Heart left ventricle (tissue), 16 donors: ENCODE measurements around the gene HK3. TPM values are rescaled to one million over a fixed set of nuclear protein-coding genes. Genes with fewer than 3 reads are reported as not detected.

Source experiments
- ATAC-seq, 4 donors: fragments of 200-7000 bp; cut with Tn5 transposase; one replicate each; pipeline ENCODE4 v1.9.1; 2020 to 2022; ENCODE audit warnings: moderate library complexity in 4 of 4, mild to moderate bottlenecking in 3 of 4, moderate number of reproducible peaks in 1 of 4
- DNase-seq, 5 donors: peaks; one replicate each; pipeline ENCODE4 v3.0.0-alpha.2; 2020
- H3K27ac ChIP-seq, 12 donors: fragments of 200-600 bp; sonication (generic) in 4 of 12; one replicate each; pipeline versions ENCODE4 v1.5.0 to v1.8.0; 2016 to 2022; ENCODE audit warnings: mild to moderate bottlenecking in 2 of 12
- H3K27me3 ChIP-seq, 9 donors: fragments of 200-600 bp; sonication (generic) in 2 of 9; one replicate each; pipeline versions ENCODE4 v1.5.1 to v1.8.0; 2016 to 2022; ENCODE audit warnings: mild to moderate bottlenecking in 3 of 9
- H3K36me3 ChIP-seq, 9 donors: fragments of 200-600 bp; sonication (generic) in 2 of 9; one replicate each; pipeline versions ENCODE4 v1.5.0 to v1.8.0; 2018 to 2022; ENCODE audit warnings: mild to moderate bottlenecking in 2 of 9
- H3K4me1 ChIP-seq, 12 donors: fragments of 200-600 bp; sonication (generic) in 4 of 12; one replicate each; pipeline versions ENCODE4 v1.5.0 to v1.8.0; 2016 to 2022; ENCODE audit warnings: mild to moderate bottlenecking in 3 of 12
- H3K4me3 ChIP-seq, 12 donors: fragments of 200-600 bp; sonication (generic) in 4 of 12; one replicate each; pipeline versions ENCODE4 v1.5.0 to v1.8.0; 2017 to 2022; ENCODE audit warnings: mild to moderate bottlenecking in 9 of 12, moderate library complexity in 4 of 12
- H3K9me3 ChIP-seq, 12 donors: fragments of 200-600 bp; sonication (generic) in 4 of 12; one replicate each; pipeline versions ENCODE4 v1.5.0 to v1.8.0; 2016 to 2022; ENCODE audit warnings: mild to moderate bottlenecking in 1 of 12
- POLR2A ChIP-seq, 2 donors: fragments of 450-650 bp; IDR thresholded peaks; one replicate each; pipeline ENCODE4 v1.6.1; 2017; ENCODE audit warnings: antibody characterized with exemption in 2 of 2, mild to moderate bottlenecking in 2 of 2, moderate library complexity in 2 of 2
- WGBS, 4 donors: extraction: QIAGEN DNeasy Blood & Tissue Kit in 2 of 4; methylation state at CpG; one replicate each; pipeline versions ENCODE4 v1.1.5 to v1.1.7; 2013 to 2018; 5-methylcytosine and 5-hydroxymethylcytosine counted together
- intact Hi-C, 10 donors: fragments of 100-400 bp; cut with DNase I; formaldehyde crosslinking; loops; one replicate each; pipeline versions ENCODE4 v1.11.1 to v1.14.2; 2022
- polyA plus RNA-seq, 2 donors: library from polyadenylated mRNA; stranded (reverse); fragments of 200-250 nt; gene quantifications; one replicate each; pipeline ENCODE4 v1.2.3, GENCODE V29; 2013
- total RNA-seq, 9 donors: library from RNA; depleted of rRNA in 2 of 9; stranded (reverse); fragments of >200 nt in 2 of 9; fragmentation: NEBNext Ultra II Directional in 3 of 9; extraction: Animal tissue kit (Norgen Biotek cat#: 25700) in 3 of 9; gene quantifications; one replicate each; pipeline versions ENCODE4 v1.1.0 to v1.2.4, GENCODE V29; 2016 to 2023
- TF ChIP-seq, protein P1 (sequence below), 12 donors: fragments of 200-600 bp; sonication (generic) in 4 of 12; IDR thresholded peaks; one replicate each; pipeline versions ENCODE4 v1.5.0 to v1.8.0; 2018 to 2022; ENCODE audit warnings: antibody characterized with exemption in 12 of 12, mild to moderate bottlenecking in 5 of 12
- donor health status: ischemic (EF 13 %, LVEDD 7.1; RV severe dilation, severe dysfunction).
- donor health status: healthy with polysubstance abuse.
- donor health status: DM: no; HTN: yes; CAD: no.
- donor health status: DM: no; HTN: no; CAD: no.
- donor health status: ischemic (EF 25% LVEDD 6.9; RV normal size, moderate dysfunction).
- donor health status: ischemic (EF 25% LVEDD 5.7; RV mildly dilated, moderate dysfunction).
- donor health status: healthy.
- donor health status: DM: yes; HTN: yes; CAD: no.
- donor health status: ischemic (EF 35%, LVEDD 5.7; RV mildly dilated, moderate dysfunction).
- donor health status: nonischemic (EF 11% LVEDD 7.7; RV severe dilation, severe dysfunction).
- donor health status: DM: yes; HTN: yes; CAD: no.
- donor health status: PGD.
- donor health status: ischemic (EF 29% LVEDD 5.4; RV normal size, mild dysfunction).
- donor health status: nonischemic (EF 23%, LVEDD 6.1; RV moderate dilation, normal function).

Gene HK3
- total and polyA plus RNA-seq, 11 donors: 0.46 to 44.0 (median 2.5) TPM

DNA sequence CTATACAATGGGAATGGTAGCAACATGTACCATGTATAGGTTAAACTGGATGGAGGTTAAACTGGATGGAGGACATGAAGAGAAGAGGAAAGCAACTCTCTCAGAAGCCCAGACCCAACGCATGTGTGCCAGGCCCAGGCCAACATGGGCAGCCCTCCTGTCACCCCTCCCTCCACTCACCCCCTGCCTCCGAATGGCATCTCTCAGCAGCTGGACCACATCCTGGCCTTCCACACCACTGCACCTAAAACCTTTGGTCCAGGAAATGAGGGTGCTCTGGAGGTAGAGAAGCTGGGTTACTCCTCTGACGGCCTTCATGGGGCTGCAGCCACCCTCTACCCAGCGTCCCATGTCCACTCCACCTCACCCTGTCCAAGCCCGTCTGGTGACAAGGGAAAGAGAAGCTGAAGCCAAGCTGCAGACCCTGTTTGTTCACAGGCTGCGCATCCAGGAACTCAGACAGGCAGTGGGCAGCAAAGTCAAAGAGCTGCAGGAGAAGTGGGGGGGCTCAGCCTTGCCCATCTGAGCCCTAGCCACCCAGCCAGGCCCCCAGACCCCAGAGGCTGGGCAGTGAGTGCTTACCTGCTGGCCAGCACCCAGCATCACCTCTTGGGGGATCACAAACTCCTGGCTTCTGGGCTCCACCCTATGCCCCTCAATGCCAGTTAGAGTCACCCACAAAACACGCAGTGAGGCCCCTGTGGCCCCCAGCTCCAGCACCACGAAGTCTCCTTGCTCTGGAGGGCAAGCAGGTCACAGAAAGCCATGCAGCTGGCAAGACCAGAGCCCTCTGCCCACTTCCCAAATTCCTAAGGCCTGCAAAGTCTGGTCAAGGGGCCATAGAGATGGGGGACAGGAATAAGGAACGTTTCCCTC, 8.5 kb downstream of the HK3 start:
- Histone ChIP-seq H3K36me3 (peaks cover 0 to 46% (median 0%) of the 10 kb centered on the region in 9 donors), H3K27ac (no peak overlapping the region), H3K27me3 (peaks cover 0 to 9% (median 0%) of the 10 kb centered on the region in 9 donors), H3K4me3 (no peak overlapping the region), H3K4me1 (peaks cover 0 to 22% (median 0%) of the 10 kb centered on the region in 12 donors), H3K9me3 (no peaks in the 10 kb centered on the region)
- peak in 1 of 5 donors; percentile 16 for DNase-seq
- no peak for ATAC-seq
- TF ChIP-seq, protein P1, sequence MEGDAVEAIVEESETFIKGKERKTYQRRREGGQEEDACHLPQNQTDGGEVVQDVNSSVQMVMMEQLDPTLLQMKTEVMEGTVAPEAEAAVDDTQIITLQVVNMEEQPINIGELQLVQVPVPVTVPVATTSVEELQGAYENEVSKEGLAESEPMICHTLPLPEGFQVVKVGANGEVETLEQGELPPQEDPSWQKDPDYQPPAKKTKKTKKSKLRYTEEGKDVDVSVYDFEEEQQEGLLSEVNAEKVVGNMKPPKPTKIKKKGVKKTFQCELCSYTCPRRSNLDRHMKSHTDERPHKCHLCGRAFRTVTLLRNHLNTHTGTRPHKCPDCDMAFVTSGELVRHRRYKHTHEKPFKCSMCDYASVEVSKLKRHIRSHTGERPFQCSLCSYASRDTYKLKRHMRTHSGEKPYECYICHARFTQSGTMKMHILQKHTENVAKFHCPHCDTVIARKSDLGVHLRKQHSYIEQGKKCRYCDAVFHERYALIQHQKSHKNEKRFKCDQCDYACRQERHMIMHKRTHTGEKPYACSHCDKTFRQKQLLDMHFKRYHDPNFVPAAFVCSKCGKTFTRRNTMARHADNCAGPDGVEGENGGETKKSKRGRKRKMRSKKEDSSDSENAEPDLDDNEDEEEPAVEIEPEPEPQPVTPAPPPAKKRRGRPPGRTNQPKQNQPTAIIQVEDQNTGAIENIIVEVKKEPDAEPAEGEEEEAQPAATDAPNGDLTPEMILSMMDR (IDR thresholded peaks at IDR 0.05): no peak
- TF ChIP-seq POLR2A (IDR thresholded peaks at IDR 0.05): no peak
- 77 to 83% (median 80%) methylated on average over 6 to 9 of the region's 9 CpGs for WGBS, 4 donors
- intact Hi-C loops: no loop called here

DNA sequence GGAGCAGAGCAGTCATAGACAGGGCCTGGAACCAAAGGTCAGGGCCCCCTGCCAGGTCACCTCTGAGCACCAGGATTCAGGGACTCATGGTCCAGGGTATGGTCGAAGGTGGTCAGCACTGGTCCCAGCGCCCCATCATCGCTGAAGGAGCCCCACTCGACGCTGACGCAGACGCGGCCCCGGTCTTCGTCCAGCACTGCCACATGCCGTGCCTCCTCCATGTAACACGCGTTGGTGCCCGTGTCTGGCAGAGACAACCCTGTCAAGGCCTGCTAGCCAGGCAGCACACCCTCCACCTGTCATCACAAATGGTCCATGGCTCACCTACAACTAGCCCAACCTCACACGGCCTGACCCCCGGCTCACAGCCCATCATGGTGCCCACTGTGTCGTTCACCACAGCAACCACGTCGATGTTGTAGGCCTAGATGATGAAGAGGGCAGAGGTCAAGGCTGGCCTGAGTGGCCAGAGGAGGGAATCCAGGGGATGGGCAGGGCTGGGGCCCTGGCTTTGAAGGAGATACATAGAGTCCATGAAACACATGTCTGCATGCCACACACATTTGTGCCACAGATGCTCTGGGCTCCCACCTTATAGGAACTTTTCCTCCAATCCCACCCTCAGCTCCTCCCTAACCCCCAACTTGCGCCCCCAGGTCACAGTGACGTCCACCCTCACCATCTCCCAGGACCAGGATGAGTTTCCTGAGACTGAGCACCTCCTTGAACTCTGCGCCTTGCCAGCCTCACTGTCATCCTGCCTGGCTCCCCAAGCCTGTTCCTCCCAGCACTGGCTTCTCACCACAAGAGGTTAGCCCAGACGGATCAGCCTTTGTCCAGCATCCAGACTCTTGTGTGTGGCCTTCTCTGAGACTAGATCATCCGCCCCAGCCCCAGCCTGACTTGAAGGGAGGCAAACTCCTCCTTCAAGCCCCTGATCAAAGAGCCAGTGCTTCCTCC, 9.5 kb downstream of the HK3 start:
- peaks cover 0 to 11% (median 0%) of the 10 kb centered on the region in 12 donors for H3K4me1 ChIP-seq
- H3K27me3 ChIP-seq: peaks cover 0 to 9% (median 0%) of the 10 kb centered on the region in 9 donors
- no peak overlapping the region for H3K4me3 ChIP-seq
- peaks cover 0 to 46% (median 0%) of the 10 kb centered on the region in 9 donors for H3K36me3 ChIP-seq
- no peaks in the 10 kb centered on the region for H3K9me3 ChIP-seq
- TF ChIP-seq, protein P1 (IDR thresholded peaks at IDR 0.05): no peak
- TF ChIP-seq POLR2A (IDR thresholded peaks at IDR 0.05): no peak
- DNase-seq (peak in 1 of 5 donors; percentile 9), ATAC-seq (no peak)
- intact Hi-C loops: no loop called here
- 91 to 97% (median 92%) methylated on average over 24 of the region's 24 CpGs for WGBS, 4 donors
- H3K27ac ChIP-seq: no peak overlapping the region

DNA sequence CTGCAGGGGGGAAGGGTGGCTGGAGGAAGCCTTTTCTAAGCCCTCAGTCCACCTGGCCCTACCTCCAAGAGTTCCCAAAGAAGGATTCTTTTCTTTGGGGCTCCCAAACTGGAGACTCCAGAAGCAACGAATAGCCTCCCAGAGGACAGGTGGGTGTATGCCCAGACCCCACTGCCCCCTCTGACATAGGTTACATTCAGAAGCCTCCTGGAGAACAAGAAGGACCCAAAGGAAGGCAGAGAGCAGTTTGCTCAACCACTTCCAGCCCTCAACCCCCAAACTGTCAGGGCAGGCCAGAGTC, 10.3 kb downstream of the HK3 start:
- H3K4me3 ChIP-seq: no peak overlapping the region
- H3K27ac ChIP-seq: no peak overlapping the region
- DNase-seq (peak in 1 of 5 donors; percentile 10), ATAC-seq (no peak)
- peaks cover 0 to 46% (median 0%) of the 10 kb centered on the region in 9 donors for H3K36me3 ChIP-seq
- intact Hi-C loops: no loop called here
- TF ChIP-seq, protein P1 (IDR thresholded peaks at IDR 0.05): no peak
- TF ChIP-seq POLR2A (IDR thresholded peaks at IDR 0.05): no peak
- WGBS, 4 donors: 78 to 86% (median 83%) methylated on average over 1 of the region's 1 CpG; no CpG with 5 or more reads in 1 of the 4 donors
- H3K27me3 ChIP-seq: peaks cover 0 to 9% (median 0%) of the 10 kb centered on the region in 9 donors
- H3K4me1 ChIP-seq: peaks cover 0 to 4% (median 0%) of the 10 kb centered on the region in 12 donors
- H3K9me3 ChIP-seq: no peaks in the 10 kb centered on the region
